ENCODE results near the gene BCL2A1.

- TF ChIP-seq CTCF (conservative IDR thresholded peaks at IDR 0.05; ENCODE audit: low read depth, low read length), result no peak
- TF ChIP-seq EZH2 (IDR thresholded peaks at IDR 0.05; ENCODE audit: low read length, unreplicated experiment), result no peak
Measured at GRCh38 chr15:79972863-79973262, 1.9 kb upstream of the BCL2A1 start.
